Naive B cell (primary cell): ENCODE measurements around the gene CLIP2. TPM values are rescaled to one million over a fixed set of nuclear protein-coding genes. Genes with fewer than 3 reads are reported as not detected.

Experiments used
- ATAC-seq, 2 donors: fragments of 150-1000 bp; cut with Tn5 transposase; 2 replicates each; pipeline ENCODE4 v1.10.0; 2021; ENCODE audit warnings: low read depth in 2 of 2, mild to moderate bottlenecking in 2 of 2, moderate library complexity in 2 of 2
- DNase-seq: peaks from one replicate; pipeline ENCODE4 v3.0.0; 2022
- H3K27ac Mint-ChIP-seq, 6 donors: one replicate each; pipeline ENCODE4 v1.8.0; 2020 to 2022; ENCODE audit warnings: mild to moderate bottlenecking in 6 of 6, mixed read lengths in 6 of 6, moderate library complexity in 5 of 6, inconsistent platforms in 2 of 6
- H3K27me3 Mint-ChIP-seq, 3 donors: one replicate each; pipeline ENCODE4 v1.8.0; 2021 to 2022; ENCODE audit warnings: mixed read lengths in 3 of 3, mild to moderate bottlenecking in 1 of 3
- H3K36me3 Mint-ChIP-seq, 2 donors: one replicate each; pipeline ENCODE4 v1.8.0; 2020 to 2022; ENCODE audit warnings: mixed read lengths in 2 of 2, inconsistent platforms in 1 of 2, mild to moderate bottlenecking in 1 of 2
- H3K4me1 Mint-ChIP-seq, 3 donors: one replicate each; pipeline ENCODE4 v1.8.0; 2020 to 2022; ENCODE audit warnings: mixed read lengths in 3 of 3, inconsistent platforms in 1 of 3, mild to moderate bottlenecking in 1 of 3, moderate library complexity in 1 of 3
- H3K4me3 Mint-ChIP-seq, 8 donors: one replicate each; pipeline ENCODE4 v1.8.0; 2020 to 2022; ENCODE audit warnings: mild to moderate bottlenecking in 8 of 8, mixed read lengths in 8 of 8, moderate library complexity in 8 of 8, inconsistent platforms in 2 of 8
- H3K9me3 Mint-ChIP-seq, 7 donors: one replicate each; pipeline ENCODE4 v1.8.0; 2020 to 2022; ENCODE audit warnings: mixed read lengths in 7 of 7, mild to moderate bottlenecking in 5 of 7, inconsistent platforms in 2 of 7, moderate library complexity in 1 of 7
- polyA plus RNA-seq, 6 donors: library from polyadenylated mRNA; unstranded; fragments of 300-500 nt; fragmentation: Illumina TruSeq; gene quantifications; one replicate each; pipeline ENCODE4 v1.2.3, GENCODE V29; 2021; ENCODE audit warnings: low read depth in 6 of 6

CLIP2 gene
- polyA plus RNA-seq, 6 donors from 2014 or later, result 0.52 to 3.2 (median 1.1) TPM

- no peak for DNase-seq
- ATAC-seq, result no peak
- Mint-ChIP-seq H3K4me1 (peaks cover 4 to 28% (median 16%) of the 10 kb centered on the region in 3 donors), H3K9me3 (no peaks in the 10 kb centered on the region), H3K27me3 (no peaks in the 10 kb centered on the region), H3K4me3 (no peak overlapping the region), H3K27ac (peak overlapping the region in 1 of 6 donors; percentile 36), H3K36me3 (no peaks in the 10 kb centered on the region)
Observed at GRCh38 chr7:74280985-74281384, 8.2 kb upstream of the CLIP2 start.

DNA sequence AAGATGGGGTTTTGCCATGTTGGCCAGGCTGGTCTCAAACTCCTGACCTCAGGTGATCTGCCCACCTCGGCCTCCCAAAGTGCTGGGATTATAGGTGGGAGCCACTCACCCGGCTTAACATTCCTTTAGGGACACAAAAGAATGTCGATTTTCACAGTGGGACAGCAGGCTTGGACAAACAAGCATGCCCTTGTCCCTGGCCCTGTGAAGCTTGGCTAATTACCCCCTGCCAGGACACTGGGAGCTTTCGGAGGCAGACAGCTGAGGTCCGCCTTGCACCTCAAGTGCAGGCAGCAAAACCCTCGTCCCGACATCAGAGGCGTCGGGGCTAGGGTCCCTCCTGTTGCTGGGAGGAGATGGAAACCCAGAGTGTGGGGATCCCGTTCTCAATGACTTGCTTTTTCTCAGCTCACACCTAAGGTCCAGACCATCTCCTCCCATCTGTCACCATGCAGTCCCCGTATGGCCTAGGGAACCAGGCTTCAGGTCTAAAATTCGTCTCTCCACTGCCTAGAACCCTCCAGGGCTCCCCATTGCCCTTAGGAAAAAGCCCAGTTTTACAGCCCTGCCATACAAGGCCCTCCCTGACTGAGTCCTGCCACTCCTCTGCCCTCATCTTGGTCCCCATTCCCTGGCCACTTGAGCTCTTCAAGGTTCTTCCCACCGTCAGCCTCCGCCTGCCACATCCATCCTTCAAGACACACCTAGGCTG, 6.3 kb upstream of the CLIP2 start:
- H3K4me1 Mint-ChIP-seq, result peaks cover 4 to 31% (median 23%) of the 10 kb centered on the region in 3 donors
- H3K9me3 Mint-ChIP-seq, result no peaks in the 10 kb centered on the region
- no peak for DNase-seq
- H3K36me3 Mint-ChIP-seq, result no peaks in the 10 kb centered on the region
- H3K4me3 Mint-ChIP-seq, result peak overlapping the region in 1 of 8 donors; percentile 42
- no peaks in the 10 kb centered on the region for H3K27me3 Mint-ChIP-seq
- no peak for ATAC-seq
- peak overlapping the region in 2 of 6 donors; percentile 26 to 56 for H3K27ac Mint-ChIP-seq

- H3K27ac Mint-ChIP-seq, result peak overlapping the region in 3 of 6 donors; percentile 59 to 93 (median 65)
- H3K4me3 Mint-ChIP-seq, result peak overlapping the region in 1 of 8 donors; percentile 9
- H3K9me3 Mint-ChIP-seq, result no peaks in the 10 kb centered on the region
- DNase-seq, result no peak
- ATAC-seq, result no peak
- no peaks in the 10 kb centered on the region for H3K36me3 Mint-ChIP-seq
- no peaks in the 10 kb centered on the region for H3K27me3 Mint-ChIP-seq
- H3K4me1 Mint-ChIP-seq, result peaks cover 12 to 42% (median 34%) of the 10 kb centered on the region in 3 donors
Observed at GRCh38 chr7:74283858-74284447, 5.3 kb upstream of the CLIP2 start.

DNA sequence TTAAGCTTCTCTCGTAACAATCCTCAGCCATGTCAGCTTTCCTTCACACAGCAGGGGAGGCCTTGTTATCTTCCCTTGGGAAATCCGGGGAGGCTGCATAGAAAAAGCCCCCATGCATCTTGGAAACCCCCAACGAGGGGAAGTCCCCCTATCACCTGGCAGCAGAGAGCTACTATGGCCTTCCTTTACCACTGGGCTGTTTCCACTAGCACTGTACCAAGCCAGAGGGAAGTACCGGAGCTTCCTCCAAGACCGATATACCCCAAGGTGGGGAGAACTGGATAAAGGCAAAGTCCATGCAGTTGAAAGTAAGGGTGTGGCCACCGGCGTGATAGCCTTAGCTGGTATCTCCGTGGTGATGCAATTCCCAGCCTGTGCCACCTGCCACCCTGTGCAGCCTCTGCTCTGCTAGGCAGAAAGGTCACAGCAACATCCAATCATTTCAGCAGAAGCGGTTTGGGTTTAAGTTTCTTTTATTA, 4.4 kb upstream of the CLIP2 start:
- Mint-ChIP-seq H3K36me3 (no peaks in the 10 kb centered on the region), H3K4me3 (peak overlapping the region in 3 of 8 donors; percentile 46 to 72 (median 47)), H3K27ac (peak overlapping the region in 4 of 6 donors; percentile 58 to 77 (median 67)), H3K9me3 (no peaks in the 10 kb centered on the region), H3K27me3 (no peaks in the 10 kb centered on the region), H3K4me1 (peaks cover 13 to 38% (median 31%) of the 10 kb centered on the region in 3 donors)
- peak; percentile 73 to 74 for ATAC-seq
- peak; percentile 42 for DNase-seq

- no peaks in the 10 kb centered on the region for H3K27me3 Mint-ChIP-seq
- H3K4me1 Mint-ChIP-seq, result peaks cover 15 to 40% (median 40%) of the 10 kb centered on the region in 3 donors
- no peaks in the 10 kb centered on the region for H3K9me3 Mint-ChIP-seq
- no peak overlapping the region for H3K4me3 Mint-ChIP-seq
- H3K36me3 Mint-ChIP-seq, result no peaks in the 10 kb centered on the region
- DNase-seq (no peak), ATAC-seq (no peak)
- H3K27ac Mint-ChIP-seq, result peak overlapping the region in 1 of 6 donors; percentile 84
Observed at GRCh38 chr7:74286131-74286530, 3.1 kb upstream of the CLIP2 start.

DNA sequence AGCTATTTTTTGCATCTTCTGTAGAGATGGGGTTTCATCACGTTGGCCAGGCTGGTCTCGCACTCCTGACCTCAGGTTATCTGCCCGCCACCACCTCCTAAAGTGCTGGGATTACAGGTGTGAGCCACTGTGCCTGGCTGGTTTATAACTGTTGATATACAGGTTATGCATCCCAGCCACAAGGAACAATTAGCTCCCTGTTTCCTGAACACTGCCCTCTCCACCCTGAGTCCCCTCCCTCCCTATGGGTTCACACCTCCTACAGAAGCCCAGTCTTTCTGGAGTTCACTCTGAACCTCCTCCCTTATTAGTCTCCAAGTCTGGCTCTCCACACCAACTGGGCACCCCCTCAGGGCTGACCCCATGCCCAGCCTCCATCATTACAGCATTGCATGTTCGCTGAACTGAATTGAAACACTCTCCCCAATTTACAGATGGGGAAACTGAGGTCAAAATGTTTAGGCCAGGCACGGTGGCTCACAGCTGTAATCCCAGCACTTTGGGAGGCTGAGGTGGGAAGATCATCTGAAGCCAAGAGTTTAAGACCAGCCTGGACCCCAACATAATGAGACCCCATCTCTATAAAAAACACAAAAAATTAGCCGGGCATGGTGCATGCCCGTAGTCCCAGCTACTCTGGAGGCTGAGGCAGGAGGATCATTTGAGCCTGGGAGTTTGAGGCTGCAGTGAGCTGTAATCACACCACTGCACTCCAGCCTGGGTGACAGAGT, 1.7 kb upstream of the CLIP2 start:
- H3K9me3 Mint-ChIP-seq, result no peaks in the 10 kb centered on the region
- H3K4me1 Mint-ChIP-seq, result peaks cover 20 to 51% (median 46%) of the 10 kb centered on the region in 3 donors
- peak overlapping the region in 4 of 6 donors; percentile 38 to 88 (median 66) for H3K27ac Mint-ChIP-seq
- H3K27me3 Mint-ChIP-seq, result no peaks in the 10 kb centered on the region
- ATAC-seq (no peak), DNase-seq (no peak)
- H3K36me3 Mint-ChIP-seq, result no peaks in the 10 kb centered on the region
- H3K4me3 Mint-ChIP-seq, result peak overlapping the region in 3 of 8 donors; percentile 74 to 94 (median 88)

- Mint-ChIP-seq H3K27ac (peak overlapping the region in 5 of 6 donors; percentile 49 to 84 (median 78)), H3K36me3 (no peaks in the 10 kb centered on the region), H3K27me3 (no peaks in the 10 kb centered on the region), H3K4me1 (peaks cover 23 to 55% (median 50%) of the 10 kb centered on the region in 3 donors), H3K4me3 (peak overlapping the region; percentile 70 to 96 (median 92)), H3K9me3 (no peaks in the 10 kb centered on the region)
- DNase-seq (no peak), ATAC-seq (no peak)
Observed at GRCh38 chr7:74288034-74288881, 949 bp upstream of the CLIP2 start.

GRCh38 chr7:74289659-74290552, 699 bp downstream of the CLIP2 start:
- DNase-seq (peak; percentile 53), ATAC-seq (peak; percentile 64 to 65)
- H3K36me3 Mint-ChIP-seq, result no peaks in the 10 kb centered on the region
- H3K4me1 Mint-ChIP-seq, result peaks cover 26 to 59% (median 54%) of the 10 kb centered on the region in 3 donors
- no peaks in the 10 kb centered on the region for H3K27me3 Mint-ChIP-seq
- peak overlapping the region; percentile 81 to 91 (median 88) for H3K4me3 Mint-ChIP-seq
- peak overlapping the region in 2 of 6 donors; percentile 56 to 60 for H3K27ac Mint-ChIP-seq
- H3K9me3 Mint-ChIP-seq, result no peaks in the 10 kb centered on the region

DNA sequence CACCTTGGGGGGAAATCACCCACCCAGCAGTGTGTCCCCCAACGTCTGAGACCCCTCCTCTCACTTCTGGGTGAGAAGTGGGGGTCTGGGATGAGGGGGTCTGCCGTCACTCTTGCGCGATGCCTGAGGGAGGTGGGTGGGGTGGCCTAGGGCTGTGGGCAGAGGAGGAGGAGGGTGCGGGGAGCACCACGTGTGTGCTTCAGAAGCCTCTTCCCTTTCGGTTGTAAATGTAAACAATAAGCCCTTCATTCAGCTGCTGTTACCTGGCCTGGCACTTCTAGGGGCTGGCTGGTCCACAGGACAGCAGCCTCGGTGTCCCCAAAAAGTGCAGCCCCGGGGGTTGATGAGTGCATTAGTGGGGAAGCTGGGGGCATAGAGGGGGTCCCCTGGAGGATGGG, 1.3 kb downstream of the CLIP2 start:
- Mint-ChIP-seq H3K36me3 (no peaks in the 10 kb centered on the region), H3K4me1 (peaks cover 30 to 57% (median 52%) of the 10 kb centered on the region in 3 donors), H3K4me3 (peak overlapping the region; percentile 81 to 91 (median 88)), H3K9me3 (no peaks in the 10 kb centered on the region), H3K27me3 (no peaks in the 10 kb centered on the region), H3K27ac (peak overlapping the region in 4 of 6 donors; percentile 39 to 88 (median 48))
- no peak for DNase-seq
- ATAC-seq, result no peak

DNA sequence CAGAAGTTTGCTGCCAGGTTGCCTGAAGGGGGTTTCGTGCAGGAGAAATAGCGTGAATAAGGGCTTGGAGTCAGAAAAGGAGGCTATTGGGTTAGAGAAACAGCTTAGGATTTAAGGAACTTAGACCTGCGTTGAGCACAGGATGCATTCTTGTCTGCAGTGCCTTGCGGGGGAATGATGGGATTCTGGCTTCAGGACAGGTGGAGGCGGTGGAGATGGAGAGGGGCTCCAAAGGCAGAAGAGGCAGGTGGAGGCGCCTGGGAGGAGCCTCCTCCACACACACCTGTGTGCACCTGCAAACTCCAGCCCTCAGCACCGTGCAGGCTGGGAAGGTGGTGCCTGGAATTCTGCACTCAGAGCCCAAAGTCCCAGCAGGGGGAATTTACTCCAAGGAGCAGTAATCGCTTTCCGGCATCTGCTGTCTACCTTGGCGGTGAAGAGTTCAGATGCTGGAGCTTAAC, 1.8 kb downstream of the CLIP2 start:
- Mint-ChIP-seq H3K4me1 (peaks cover 30 to 57% (median 52%) of the 10 kb centered on the region in 3 donors), H3K9me3 (no peaks in the 10 kb centered on the region), H3K36me3 (no peaks in the 10 kb centered on the region), H3K4me3 (peak overlapping the region; percentile 78 to 91 (median 86)), H3K27ac (peak overlapping the region in 3 of 6 donors; percentile 39 to 88 (median 41)), H3K27me3 (no peaks in the 10 kb centered on the region)
- ATAC-seq, result no peak
- no peak for DNase-seq

GRCh38 chr7:74291535-74291934, 2.3 kb downstream of the CLIP2 start:
- Mint-ChIP-seq H3K36me3 (no peaks in the 10 kb centered on the region), H3K27me3 (no peaks in the 10 kb centered on the region), H3K9me3 (no peaks in the 10 kb centered on the region), H3K4me1 (peaks cover 30 to 57% (median 52%) of the 10 kb centered on the region in 3 donors), H3K27ac (peak overlapping the region in 2 of 6 donors; percentile 33 to 73), H3K4me3 (peak overlapping the region in 6 of 8 donors; percentile 49 to 88 (median 72))
- DNase-seq, result no peak
- no peak for ATAC-seq
